ENCODE measurements around the gene LCTL. TPM values are rescaled to one million over a fixed set of nuclear protein-coding genes. Genes with fewer than 3 reads are reported as not detected.
"Not testable (repeated sequence)": the region's sequence is repeated elsewhere in the genome, so short reads cannot be mapped to it uniquely, and the experiment has no call there.

LCTL gene
- total and polyA plus RNA-seq, 11 donors, result not detected

DNA sequence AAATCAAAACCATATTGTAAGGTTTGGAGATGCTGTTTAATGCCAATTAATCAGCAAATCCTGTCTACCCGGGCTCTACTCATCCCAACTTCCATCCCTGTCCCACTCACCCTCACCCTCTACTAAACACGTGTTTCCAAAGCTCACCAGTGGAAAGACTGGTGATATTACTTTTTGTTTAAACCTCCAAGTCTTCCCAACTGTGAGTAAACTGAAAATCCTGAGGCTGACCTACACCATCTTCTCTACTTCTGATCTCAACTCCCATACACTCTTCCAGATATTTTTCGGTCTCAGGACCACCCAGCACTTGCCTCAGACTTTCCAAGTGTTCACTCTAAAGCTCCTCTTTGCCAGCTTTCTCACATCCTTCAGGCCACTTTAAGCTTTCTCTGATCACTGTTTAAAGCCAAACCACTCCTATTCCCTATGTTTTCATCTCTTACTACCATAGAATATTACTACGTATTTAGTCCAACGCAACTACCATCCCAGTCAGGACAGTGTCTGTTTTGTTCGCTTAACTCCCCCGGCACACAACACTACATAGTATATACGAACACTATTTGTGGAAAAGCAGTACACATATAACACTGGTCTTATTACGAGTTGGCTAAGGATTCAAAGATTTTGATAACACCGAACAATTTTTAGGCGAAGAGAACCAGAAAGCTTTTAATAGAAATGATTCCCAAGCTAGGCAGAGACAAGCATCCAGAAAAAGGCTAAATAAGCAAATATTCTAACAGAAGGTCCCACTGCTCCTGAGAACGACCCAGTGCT is 61.8 kb downstream of the LCTL start:
- Histone ChIP-seq H3K27ac (peak overlapping the region; percentile 82 to 97 (median 91)), H3K4me3 (peak overlapping the region; percentile 47 to 96 (median 86)), H3K9me3 (no peaks in the 10 kb centered on the region), H3K36me3 (peaks cover 0 to 45% (median 43%) of the 10 kb centered on the region in 9 donors), H3K27me3 (no peaks in the 10 kb centered on the region), H3K4me1 (peaks cover 7 to 42% (median 23%) of the 10 kb centered on the region in 12 donors)
- no peak for ATAC-seq
- 0 to 1% (median 1%) methylated on average over 12 of the region's 12 CpGs for WGBS, 4 donors
- TF ChIP-seq, protein P1, sequence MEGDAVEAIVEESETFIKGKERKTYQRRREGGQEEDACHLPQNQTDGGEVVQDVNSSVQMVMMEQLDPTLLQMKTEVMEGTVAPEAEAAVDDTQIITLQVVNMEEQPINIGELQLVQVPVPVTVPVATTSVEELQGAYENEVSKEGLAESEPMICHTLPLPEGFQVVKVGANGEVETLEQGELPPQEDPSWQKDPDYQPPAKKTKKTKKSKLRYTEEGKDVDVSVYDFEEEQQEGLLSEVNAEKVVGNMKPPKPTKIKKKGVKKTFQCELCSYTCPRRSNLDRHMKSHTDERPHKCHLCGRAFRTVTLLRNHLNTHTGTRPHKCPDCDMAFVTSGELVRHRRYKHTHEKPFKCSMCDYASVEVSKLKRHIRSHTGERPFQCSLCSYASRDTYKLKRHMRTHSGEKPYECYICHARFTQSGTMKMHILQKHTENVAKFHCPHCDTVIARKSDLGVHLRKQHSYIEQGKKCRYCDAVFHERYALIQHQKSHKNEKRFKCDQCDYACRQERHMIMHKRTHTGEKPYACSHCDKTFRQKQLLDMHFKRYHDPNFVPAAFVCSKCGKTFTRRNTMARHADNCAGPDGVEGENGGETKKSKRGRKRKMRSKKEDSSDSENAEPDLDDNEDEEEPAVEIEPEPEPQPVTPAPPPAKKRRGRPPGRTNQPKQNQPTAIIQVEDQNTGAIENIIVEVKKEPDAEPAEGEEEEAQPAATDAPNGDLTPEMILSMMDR (IDR thresholded peaks at IDR 0.05), result no peak
- no peak for TF ChIP-seq POLR2A (IDR thresholded peaks at IDR 0.05)
- intact Hi-C loops (cut with DNase I), result loop anchor here in 2 of 10 donors (2.0 to 5.0 kb wide), 2 partner anchors 117 to 348 kb away; partner anchors contain the start of gene MAP2K1 (in 1 of the 2)
- DNase-seq, result no peak

DNA sequence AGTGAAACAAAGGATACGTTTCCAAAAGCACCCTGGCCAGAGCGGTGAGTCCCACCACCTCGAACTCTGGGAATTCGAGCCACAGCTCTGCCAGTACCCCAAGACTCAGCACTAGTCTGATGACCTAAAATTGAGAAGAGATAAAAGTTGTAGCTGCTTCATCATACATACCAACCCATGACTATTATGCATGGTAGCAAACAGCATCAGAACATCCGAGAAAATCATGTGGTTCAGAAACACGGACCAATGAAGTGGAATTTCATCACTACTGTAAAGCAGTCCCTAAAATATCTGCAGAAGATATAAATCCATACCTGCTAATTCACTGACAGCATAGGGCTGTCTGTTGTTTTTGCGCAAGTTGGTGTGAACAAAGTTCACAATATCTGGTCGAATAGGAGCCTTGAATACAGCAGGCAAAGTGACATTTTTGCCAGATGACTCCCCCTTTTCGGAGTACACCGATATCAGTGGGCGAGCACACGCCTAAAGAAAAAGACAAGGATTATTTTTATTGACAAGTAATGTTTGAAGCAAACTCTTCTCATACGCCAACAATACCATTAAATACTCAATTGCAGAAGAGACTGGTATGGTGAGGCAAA is 62.7 kb downstream of the LCTL start:
- intact Hi-C loops (cut with DNase I), result loop anchor here in 1 of 10 donors (5.0 kb wide), 1 partner anchor 349 kb away; no protein-coding TSS in a partner anchor
- peak overlapping the region in 11 of 12 donors; percentile 66 to 96 (median 89) for H3K4me3 ChIP-seq
- ATAC-seq, DNase-seq, H3K9me3 ChIP-seq, H3K27me3 ChIP-seq: not testable (repeated sequence)
- H3K4me1 ChIP-seq, result peaks cover 7 to 46% (median 26%) of the 10 kb centered on the region in 12 donors
- WGBS, 4 donors, result 55 to 61% (median 58%) methylated on average over 13 of the region's 13 CpGs
- peak overlapping the region in 2 of 12 donors; percentile 91 to 97 for H3K27ac ChIP-seq
- H3K36me3 ChIP-seq, result peaks cover 0 to 53% (median 51%) of the 10 kb centered on the region in 9 donors

DNA sequence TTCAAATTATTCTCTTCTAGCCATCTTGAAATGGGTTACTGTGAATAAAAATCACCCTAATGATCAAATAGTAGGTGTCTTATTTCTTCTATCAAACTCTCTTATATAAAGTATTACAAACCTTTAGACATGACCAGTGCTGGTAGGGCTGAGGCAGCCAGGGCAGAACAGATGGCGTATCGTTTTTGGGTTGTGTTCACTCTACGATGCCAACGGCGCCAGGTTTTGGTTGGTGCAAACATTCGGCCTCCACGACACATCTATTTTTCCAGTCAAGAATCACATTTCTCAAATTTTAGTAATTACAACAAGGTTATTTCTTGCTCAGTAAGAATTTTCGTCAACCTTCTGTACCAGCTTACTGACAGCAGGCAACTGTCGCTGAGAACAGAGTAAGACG is 63.3 kb downstream of the LCTL start:
- H3K4me1 ChIP-seq, result peaks cover 7 to 51% (median 30%) of the 10 kb centered on the region in 12 donors
- no peaks in the 10 kb centered on the region for H3K9me3 ChIP-seq
- TF ChIP-seq, protein P1 (IDR thresholded peaks at IDR 0.05), result no peak
- DNase-seq, result no peak
- intact Hi-C loops (cut with DNase I), result loop anchor here in 1 of 10 donors (5.0 kb wide), 1 partner anchor 350 kb away; no protein-coding TSS in a partner anchor
- ATAC-seq, result no peak
- peak overlapping the region in 1 of 12 donors; percentile 76 for H3K4me3 ChIP-seq
- no peak overlapping the region for H3K27ac ChIP-seq
- 79 to 84% (median 83%) methylated on average over 10 of the region's 10 CpGs for WGBS, 4 donors
- peaks cover 0 to 57% (median 53%) of the 10 kb centered on the region in 9 donors for H3K36me3 ChIP-seq
- H3K27me3 ChIP-seq, result no peaks in the 10 kb centered on the region

DNA sequence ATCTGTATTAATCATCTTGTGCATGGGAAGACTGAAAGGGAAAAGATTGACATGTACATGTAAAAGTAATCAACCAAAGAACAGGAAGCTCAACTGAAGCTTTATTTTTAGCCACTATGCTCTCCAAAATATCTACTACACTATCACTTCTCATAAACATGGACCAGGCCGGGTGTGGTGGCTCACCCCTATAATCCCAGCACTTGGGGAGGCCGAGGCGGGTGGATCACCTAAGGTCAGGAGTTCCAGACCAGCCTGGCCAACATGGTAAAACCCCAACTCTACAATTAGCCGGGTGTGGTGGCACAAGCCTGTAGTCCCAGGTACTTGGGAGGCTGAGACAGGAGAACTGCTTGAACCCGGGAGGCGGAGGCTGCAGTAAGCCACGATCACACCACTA is 65.5 kb downstream of the LCTL start:
- H3K27me3 ChIP-seq, H3K9me3 ChIP-seq, DNase-seq, H3K4me3 ChIP-seq, H3K27ac ChIP-seq, ATAC-seq: not testable (repeated sequence)
- H3K4me1 ChIP-seq, result peaks cover 11 to 56% (median 36%) of the 10 kb centered on the region in 12 donors
- intact Hi-C loops (cut with DNase I), result loop anchor here in 1 of 10 donors (5.0 kb wide), 1 partner anchor 352 kb away; no protein-coding TSS in a partner anchor
- H3K36me3 ChIP-seq, result peaks cover 0 to 63% (median 60%) of the 10 kb centered on the region in 9 donors
- WGBS, 4 donors, result 79 to 85% (median 81%) methylated on average over 7 of the region's 7 CpGs
